Mesendoderm (in vitro differentiated cells): ENCODE measurements around the gene OPRL1.

Experiments used
- DNase-seq: peaks from one replicate; pipeline ENCODE4 v3.0.0; 2013
- H2AK5ac ChIP-seq: 2 replicates; pipeline ENCODE4 v1.6.1; 2013; ENCODE audit warnings: low read length, inconsistent platforms
- H2BK120ac ChIP-seq: 2 replicates; pipeline ENCODE4 v1.6.1; 2013; ENCODE audit warnings: low read depth, mild to moderate bottlenecking, low read length, moderate library complexity, mixed read lengths
- H2BK15ac ChIP-seq: replicated peaks from 2 replicates; pipeline ENCODE4 v1.6.1; 2013; ENCODE audit warnings: low read depth, mild to moderate bottlenecking, moderate library complexity
- H2BK5ac ChIP-seq: 2 replicates; pipeline ENCODE4 v1.6.1; 2013; ENCODE audit warnings: low read length, inconsistent platforms
- H3K18ac ChIP-seq: 2 replicates; pipeline ENCODE4 v1.6.1; 2013; ENCODE audit warnings: mild to moderate bottlenecking, low read length, mixed read lengths
- H3K23ac ChIP-seq: one replicate; pipeline ENCODE4 v1.6.1; 2013; ENCODE audit warnings: low read length
- H3K27ac ChIP-seq: 2 replicates; pipeline ENCODE4 v1.5.1; 2013; ENCODE audit warnings: low read depth, mild to moderate bottlenecking, inconsistent platforms, low read length, moderate library complexity
- H3K27me3 ChIP-seq: 2 replicates; pipeline ENCODE4 v1.6.1; 2013; ENCODE audit warnings: low read length, control low read depth, mild to moderate bottlenecking, inconsistent platforms; ENCODE audit not compliant: insufficient read depth, poor library complexity
- H3K36me3 ChIP-seq: 2 replicates; pipeline ENCODE4 v1.6.1; 2013; ENCODE audit warnings: low read length, inconsistent platforms; ENCODE audit not compliant: control insufficient read depth, insufficient read depth
- H3K4ac ChIP-seq: one replicate; pipeline ENCODE4 v1.6.1; 2013; ENCODE audit warnings: low read depth, mild to moderate bottlenecking, low read length, moderate library complexity
- H3K4me1 ChIP-seq: 2 replicates; pipeline ENCODE4 v1.6.1; 2013; ENCODE audit warnings: low read depth, low read length, inconsistent platforms; ENCODE audit not compliant: control insufficient read depth
- H3K4me2 ChIP-seq: 2 replicates; pipeline ENCODE4 v1.6.1; 2013; ENCODE audit warnings: low read length
- H3K4me3 ChIP-seq: 2 replicates; pipeline ENCODE4 v1.5.1; 2013; ENCODE audit warnings: mild to moderate bottlenecking, low read length
- H3K56ac ChIP-seq: one replicate; pipeline ENCODE4 v1.6.1; 2013; ENCODE audit warnings: low read length
- H3K79me1 ChIP-seq: 2 replicates; pipeline ENCODE4 v1.6.1; 2013; ENCODE audit warnings: low read length, inconsistent platforms
- H3K79me2 ChIP-seq: 2 replicates; pipeline ENCODE4 v1.6.1; 2013; ENCODE audit warnings: mild to moderate bottlenecking, low read length; ENCODE audit not compliant: control insufficient read depth, insufficient read depth
- H3K9ac ChIP-seq: 2 replicates; pipeline ENCODE4 v1.6.1; 2013; ENCODE audit warnings: low read length, inconsistent platforms
- H4K5ac ChIP-seq: one replicate; pipeline ENCODE4 v1.6.1; 2013; ENCODE audit warnings: low read length
- H4K8ac ChIP-seq: one replicate; pipeline ENCODE4 v1.6.1; 2013; ENCODE audit warnings: low read depth, mild to moderate bottlenecking, control low read depth, low read length, moderate library complexity
- WGBS: extraction: QIAGEN DNeasy Blood & Tissue Kit; methylation state at CpG from one replicate; pipeline ENCODE4 v1.1.7; 2013; ENCODE audit warnings: low lambda C conversion rate, missing lambda C conversion rate; ENCODE audit not compliant: insufficient coverage; ENCODE audit errors: extremely low coverage; 5-methylcytosine and 5-hydroxymethylcytosine counted together

The OPRL1 gene

DNA sequence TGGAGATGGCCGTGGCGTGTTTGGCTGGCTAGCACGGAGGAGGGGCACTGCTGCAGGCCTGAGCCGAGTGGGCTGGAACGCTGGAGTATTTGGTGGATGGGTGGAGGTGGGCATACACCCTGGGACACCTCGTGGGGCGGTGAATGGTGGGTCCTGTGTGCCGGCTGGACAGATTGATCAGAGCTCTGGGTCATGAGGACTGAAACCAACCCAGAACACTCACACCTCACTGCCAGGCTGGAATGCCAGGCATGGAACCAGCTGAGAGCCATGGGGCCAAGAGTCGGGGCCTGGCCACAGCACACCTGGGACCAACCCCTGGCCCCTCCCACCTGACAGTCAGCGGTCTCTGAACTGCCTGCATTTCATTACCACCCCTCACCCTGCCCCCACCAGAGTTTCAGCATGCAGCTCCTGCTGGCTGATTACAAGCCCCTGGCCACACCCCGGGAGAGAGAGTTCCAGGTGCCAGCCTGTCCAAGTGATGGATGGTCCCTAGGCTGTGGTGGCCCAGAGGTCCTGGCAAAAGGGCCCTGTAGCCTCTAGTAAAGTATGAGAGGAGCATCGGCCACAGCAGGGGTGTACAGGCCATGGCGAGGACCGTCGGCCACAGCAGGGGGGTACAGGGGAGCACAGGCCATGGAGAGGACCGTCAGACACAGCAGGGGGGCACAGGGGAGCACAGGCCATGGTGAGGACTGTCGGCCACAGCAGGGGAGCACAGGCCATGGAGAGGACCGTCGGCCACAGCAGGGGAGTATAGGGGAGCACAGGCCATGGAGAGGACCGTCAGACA, 24.2 kb downstream of the OPRL1 start:
- H4K5ac ChIP-seq: no peak overlapping the region
- H3K27ac ChIP-seq: no peak overlapping the region
- H4K8ac ChIP-seq: no peak overlapping the region
- no peaks in the 10 kb centered on the region for H3K79me1 ChIP-seq
- H3K36me3 ChIP-seq: no peaks in the 10 kb centered on the region
- H3K9ac ChIP-seq: no peak overlapping the region
- no peak overlapping the region for H2AK5ac ChIP-seq
- no peaks in the 10 kb centered on the region for H3K4me1 ChIP-seq
- H3K79me2 ChIP-seq: no peaks in the 10 kb centered on the region
- no peaks in the 10 kb centered on the region for H3K27me3 ChIP-seq
- H3K23ac ChIP-seq: no peak overlapping the region
- H2BK5ac ChIP-seq: no peak overlapping the region
- H2BK15ac ChIP-seq: no peak overlapping the region
- no peak overlapping the region for H3K4me2 ChIP-seq
- no peak overlapping the region for H3K4me3 ChIP-seq
- no peak overlapping the region for H2BK120ac ChIP-seq
- no peak overlapping the region for H3K4ac ChIP-seq
- no peak overlapping the region for H3K18ac ChIP-seq
- no CpG with 5 or more reads among the region's 20 CpGs for WGBS
- H3K56ac ChIP-seq: no peak overlapping the region
- DNase-seq: no peak

DNA sequence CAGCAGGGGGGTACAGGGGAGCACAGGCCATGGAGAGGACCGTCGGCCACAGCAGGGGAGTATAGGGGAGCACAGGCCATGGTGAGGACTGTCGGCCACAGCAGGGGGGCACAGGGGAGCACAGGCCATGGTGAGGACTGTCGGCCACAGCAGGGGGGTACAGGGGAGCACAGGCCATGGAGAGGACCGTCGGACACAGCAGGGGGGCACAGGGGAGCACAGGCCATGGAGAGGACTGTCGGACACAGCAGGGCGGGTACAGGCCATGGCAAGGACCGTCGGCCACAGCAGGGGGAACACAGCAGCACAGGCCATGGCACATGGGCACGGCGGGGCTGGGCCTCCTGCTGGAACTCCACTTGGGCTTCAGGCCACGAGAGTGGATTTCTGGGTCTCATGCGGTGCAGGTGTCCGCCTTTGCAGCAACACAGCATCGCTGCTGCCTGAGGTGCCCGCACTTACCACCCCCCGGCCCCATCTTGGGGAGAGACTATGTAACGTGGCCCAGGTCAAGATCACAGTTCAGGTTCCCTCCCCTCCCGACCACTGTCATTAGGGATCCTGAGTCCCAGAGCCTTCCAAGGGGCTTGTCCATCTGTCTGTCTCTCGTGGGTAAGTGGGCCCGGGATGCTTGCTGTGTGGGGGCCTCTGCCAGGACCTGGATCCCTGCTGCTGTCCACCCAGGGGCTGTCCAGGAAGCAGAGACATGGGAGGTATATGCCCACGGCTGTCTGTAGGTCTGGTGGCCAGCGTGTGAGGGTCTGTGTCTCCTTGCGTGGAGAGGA, 25.0 kb downstream of the OPRL1 start:
- Histone ChIP-seq H3K4me2 (no peak overlapping the region), H3K56ac (no peak overlapping the region), H3K36me3 (no peaks in the 10 kb centered on the region), H3K27me3 (no peaks in the 10 kb centered on the region), H3K79me1 (no peaks in the 10 kb centered on the region), H3K23ac (no peak overlapping the region), H2BK15ac (no peak overlapping the region), H4K5ac (no peak overlapping the region), H4K8ac (no peak overlapping the region), H3K79me2 (no peaks in the 10 kb centered on the region), H2AK5ac (no peak overlapping the region), H2BK120ac (no peak overlapping the region), H2BK5ac (no peak overlapping the region), H3K4me3 (no peak overlapping the region), H3K4me1 (no peaks in the 10 kb centered on the region), H3K9ac (no peak overlapping the region), H3K18ac (no peak overlapping the region), H3K4ac (no peak overlapping the region), H3K27ac (no peak overlapping the region)
- no peak for DNase-seq
- WGBS: no CpG with 5 or more reads among the region's 25 CpGs

GRCh38 chr20:64105846-64106434, 26.1 kb downstream of the OPRL1 start:
- Histone ChIP-seq H2AK5ac (no peak overlapping the region), H3K4ac (no peak overlapping the region)

GRCh38 chr20:64106435-64106961, 26.6 kb downstream of the OPRL1 start:
- H2BK15ac ChIP-seq: no peak overlapping the region
- no peak overlapping the region for H4K8ac ChIP-seq
- H3K23ac ChIP-seq: no peak overlapping the region
- no CpG with 5 or more reads among the region's 28 CpGs for WGBS
- H3K4me3 ChIP-seq: no peak overlapping the region
- no peaks in the 10 kb centered on the region for H3K36me3 ChIP-seq
- no peak overlapping the region for H3K4me2 ChIP-seq
- no peaks in the 10 kb centered on the region for H3K79me1 ChIP-seq
- DNase-seq: no peak
- no peak overlapping the region for H3K9ac ChIP-seq
- no peaks in the 10 kb centered on the region for H3K27me3 ChIP-seq
- no peaks in the 10 kb centered on the region for H3K4me1 ChIP-seq
- no peak overlapping the region for H3K18ac ChIP-seq
- H2BK5ac ChIP-seq: no peak overlapping the region
- H3K27ac ChIP-seq: no peak overlapping the region
- no peak overlapping the region for H2BK120ac ChIP-seq
- no peaks in the 10 kb centered on the region for H3K79me2 ChIP-seq
- no peak overlapping the region for H3K4ac ChIP-seq
- no peak overlapping the region for H4K5ac ChIP-seq
- no peak overlapping the region for H3K56ac ChIP-seq
- no peak overlapping the region for H2AK5ac ChIP-seq

More at GRCh38 chr20:64105846-64106434, 26.1 kb downstream of the OPRL1 start:
- no peak overlapping the region for H3K4me3 ChIP-seq
- H3K79me2 ChIP-seq: no peaks in the 10 kb centered on the region
- H4K5ac ChIP-seq: no peak overlapping the region
- WGBS: no CpG with 5 or more reads among the region's 39 CpGs
- no peak overlapping the region for H3K56ac ChIP-seq
- H3K36me3 ChIP-seq: no peaks in the 10 kb centered on the region
- H3K23ac ChIP-seq: no peak overlapping the region
- H3K18ac ChIP-seq: no peak overlapping the region
- H2BK5ac ChIP-seq: no peak overlapping the region
- no peak overlapping the region for H4K8ac ChIP-seq
- no peaks in the 10 kb centered on the region for H3K27me3 ChIP-seq
- no peak overlapping the region for H3K27ac ChIP-seq
- no peaks in the 10 kb centered on the region for H3K79me1 ChIP-seq
- DNase-seq: no peak
- no peak overlapping the region for H2BK120ac ChIP-seq
- H3K4me1 ChIP-seq: no peaks in the 10 kb centered on the region
- no peak overlapping the region for H3K4me2 ChIP-seq
- H2BK15ac ChIP-seq: no peak overlapping the region
- no peak overlapping the region for H3K9ac ChIP-seq

DNA sequence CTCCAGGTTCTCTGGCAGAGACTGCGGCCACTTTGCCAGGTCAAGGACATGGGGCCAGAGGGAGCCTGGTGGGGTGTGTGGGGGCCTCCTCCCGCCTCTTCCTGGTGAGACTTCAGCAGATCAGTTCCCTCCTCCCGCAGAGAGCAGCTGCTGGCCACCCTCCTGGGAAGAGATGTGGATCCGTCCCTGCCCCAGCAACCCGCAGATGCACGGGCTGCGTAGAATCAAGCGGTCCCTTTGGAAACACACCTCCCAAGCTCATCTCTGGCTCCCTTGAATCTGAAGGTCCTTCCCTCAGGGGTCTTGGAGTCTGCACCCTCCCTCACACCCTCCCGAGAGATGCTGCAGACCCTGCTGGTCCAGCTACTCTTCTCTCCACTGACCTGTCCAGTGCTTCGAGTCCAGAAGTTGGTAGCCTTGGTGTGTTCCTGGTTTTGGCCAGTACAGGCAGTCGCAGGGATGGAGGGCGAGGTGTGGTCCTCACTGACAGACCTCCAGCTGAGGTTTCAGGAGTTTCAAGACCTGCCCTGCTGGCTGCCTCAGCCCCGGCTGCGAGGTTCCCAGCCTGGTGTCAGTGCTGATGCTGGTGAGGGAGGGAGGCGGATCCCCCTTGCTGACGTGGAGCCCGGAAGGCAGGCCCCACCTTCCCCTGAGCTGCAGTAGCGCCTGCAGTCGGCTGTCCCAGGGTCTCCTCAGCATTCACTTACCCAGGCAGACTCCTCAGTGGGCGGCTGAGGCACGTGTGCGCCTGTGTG, 27.3 kb downstream of the OPRL1 start, which contains the start of gene NPBWR2:
Gene NPBWR2, minus strand, starts transcription at position 585 of the 755 bp plus-strand sequence. CDS start 734 bp downstream, outside the sequence.
- Histone ChIP-seq H3K56ac (no peak within 1 kb of the TSS), H3K27me3 (no peaks in the 10 kb centered on the region), H3K79me1 (no peaks in the 10 kb centered on the region), H3K23ac (no peak within 1 kb of the TSS), H3K4me3 (no peak within 1 kb of the TSS), H4K5ac (no peak within 1 kb of the TSS), H3K18ac (no peak within 1 kb of the TSS), H3K27ac (no peak within 1 kb of the TSS), H4K8ac (no peak within 1 kb of the TSS), H3K4me1 (no peaks in the 10 kb centered on the region), H2AK5ac (no peak within 1 kb of the TSS), H3K4ac (no peak within 1 kb of the TSS), H3K79me2 (no peaks in the 10 kb centered on the region), H2BK15ac (no peak within 1 kb of the TSS), H2BK120ac (no peak within 1 kb of the TSS), H3K4me2 (no peak within 1 kb of the TSS), H3K36me3 (no peaks in the 10 kb centered on the region), H3K9ac (no peak within 1 kb of the TSS), H2BK5ac (no peak within 1 kb of the TSS)
- peak; percentile 30 for DNase-seq
- WGBS: no CpG with 5 or more reads among the region's 22 CpGs
